ENCODE measurements around the gene ILDR2.

GRCh38 chr1:166980818-166981217, 5.5 kb upstream of the ILDR2 start:
- TF ChIP-seq, protein P1, sequence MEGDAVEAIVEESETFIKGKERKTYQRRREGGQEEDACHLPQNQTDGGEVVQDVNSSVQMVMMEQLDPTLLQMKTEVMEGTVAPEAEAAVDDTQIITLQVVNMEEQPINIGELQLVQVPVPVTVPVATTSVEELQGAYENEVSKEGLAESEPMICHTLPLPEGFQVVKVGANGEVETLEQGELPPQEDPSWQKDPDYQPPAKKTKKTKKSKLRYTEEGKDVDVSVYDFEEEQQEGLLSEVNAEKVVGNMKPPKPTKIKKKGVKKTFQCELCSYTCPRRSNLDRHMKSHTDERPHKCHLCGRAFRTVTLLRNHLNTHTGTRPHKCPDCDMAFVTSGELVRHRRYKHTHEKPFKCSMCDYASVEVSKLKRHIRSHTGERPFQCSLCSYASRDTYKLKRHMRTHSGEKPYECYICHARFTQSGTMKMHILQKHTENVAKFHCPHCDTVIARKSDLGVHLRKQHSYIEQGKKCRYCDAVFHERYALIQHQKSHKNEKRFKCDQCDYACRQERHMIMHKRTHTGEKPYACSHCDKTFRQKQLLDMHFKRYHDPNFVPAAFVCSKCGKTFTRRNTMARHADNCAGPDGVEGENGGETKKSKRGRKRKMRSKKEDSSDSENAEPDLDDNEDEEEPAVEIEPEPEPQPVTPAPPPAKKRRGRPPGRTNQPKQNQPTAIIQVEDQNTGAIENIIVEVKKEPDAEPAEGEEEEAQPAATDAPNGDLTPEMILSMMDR (IDR thresholded peaks at IDR 0.05), result no peak
- TF ChIP-seq POLR2A (IDR thresholded peaks at IDR 0.05), result no peak

Measured in adrenal gland (tissue), 5 donors.